Loucy (cell line): ENCODE results near the gene GLRX.

Experiments used
- H2AFZ ChIP-seq: fragments of 200-600 bp; sonication (generic); 2 replicates; pipeline ENCODE4 v1.6.0; 2016; ENCODE audit warnings: antibody characterized with exemption, mild to moderate bottlenecking, low read length, moderate library complexity
- H3F3A ChIP-seq: fragments of 200-600 bp; 2 replicates; pipeline ENCODE4 v1.6.0; 2016; ENCODE audit warnings: antibody characterized with exemption, low read depth, mild to moderate bottlenecking
- H3K27me3 ChIP-seq: fragments of 200-600 bp; sonication (generic); 2 replicates; pipeline ENCODE4 v1.6.1; 2014; ENCODE audit warnings: low read length, mild to moderate bottlenecking; ENCODE audit not compliant: insufficient read depth, poor library complexity, severe bottlenecking
- H3K36me3 ChIP-seq: fragments of 200-600 bp; sonication (generic); 2 replicates; pipeline ENCODE4 v1.6.1; 2016; ENCODE audit warnings: low read length; ENCODE audit not compliant: insufficient read depth
- H3K4me1 ChIP-seq: fragments of 200-600 bp; sonication (generic); 2 replicates; pipeline ENCODE4 v1.5.1; 2014; ENCODE audit warnings: low read length, mild to moderate bottlenecking; ENCODE audit not compliant: insufficient read depth, poor library complexity, severe bottlenecking
- H3K4me2 ChIP-seq: fragments of 200-600 bp; sonication (generic); 2 replicates; pipeline ENCODE4 v1.6.0; 2014; ENCODE audit warnings: antibody characterized with exemption, low read length, low read depth, mild to moderate bottlenecking; ENCODE audit not compliant: poor library complexity, severe bottlenecking
- H3K4me3 ChIP-seq: fragments of 200-600 bp; sonication (generic); 2 replicates; pipeline ENCODE4 v1.5.1; 2014; ENCODE audit warnings: low read length, mild to moderate bottlenecking, mixed read lengths; ENCODE audit not compliant: poor library complexity, severe bottlenecking
- H3K79me2 ChIP-seq: fragments of 200-600 bp; sonication (generic); 2 replicates; pipeline ENCODE4 v1.6.1; 2014; ENCODE audit warnings: low read length; ENCODE audit not compliant: insufficient read depth
- H3K9ac ChIP-seq: fragments of 200-600 bp; sonication (generic); 2 replicates; pipeline ENCODE4 v1.6.0; 2014; ENCODE audit warnings: mild to moderate bottlenecking, low read depth, low read length, moderate library complexity; ENCODE audit not compliant: poor library complexity, severe bottlenecking
- H3K9me2 ChIP-seq: fragments of 200-600 bp; sonication (generic); replicated peaks from 2 replicates; pipeline ENCODE4 v1.6.1; 2016; ENCODE audit warnings: low read depth, low read length, mixed read lengths
- H3K9me3 ChIP-seq: fragments of 200-600 bp; sonication (generic); 2 replicates; pipeline ENCODE4 v1.6.1; 2014; ENCODE audit warnings: mild to moderate bottlenecking, antibody characterized with exemption, low read length, low read depth; ENCODE audit not compliant: insufficient read depth
- H4K20me1 ChIP-seq: fragments of 200-600 bp; sonication (generic); 2 replicates; pipeline ENCODE4 v1.6.0; 2014; ENCODE audit warnings: antibody characterized with exemption, low read length, mild to moderate bottlenecking; ENCODE audit not compliant: insufficient read depth, poor library complexity, severe bottlenecking
- EZH2phosphoT487 ChIP-seq: fragments of 200-600 bp; IDR thresholded peaks from 2 replicates; pipeline ENCODE4 v1.6.1; 2018; ENCODE audit warnings: antibody characterized with exemption, mild to moderate bottlenecking, moderate library complexity, borderline replicate concordance
- TF ChIP-seq, protein P1 (sequence below): fragments of 200-600 bp; sonication (generic); conservative IDR thresholded peaks from 2 replicates; pipeline ENCODE4 v1.5.1; 2014; ENCODE audit warnings: mild to moderate bottlenecking, antibody characterized with exemption, low read length

The GLRX gene

DNA sequence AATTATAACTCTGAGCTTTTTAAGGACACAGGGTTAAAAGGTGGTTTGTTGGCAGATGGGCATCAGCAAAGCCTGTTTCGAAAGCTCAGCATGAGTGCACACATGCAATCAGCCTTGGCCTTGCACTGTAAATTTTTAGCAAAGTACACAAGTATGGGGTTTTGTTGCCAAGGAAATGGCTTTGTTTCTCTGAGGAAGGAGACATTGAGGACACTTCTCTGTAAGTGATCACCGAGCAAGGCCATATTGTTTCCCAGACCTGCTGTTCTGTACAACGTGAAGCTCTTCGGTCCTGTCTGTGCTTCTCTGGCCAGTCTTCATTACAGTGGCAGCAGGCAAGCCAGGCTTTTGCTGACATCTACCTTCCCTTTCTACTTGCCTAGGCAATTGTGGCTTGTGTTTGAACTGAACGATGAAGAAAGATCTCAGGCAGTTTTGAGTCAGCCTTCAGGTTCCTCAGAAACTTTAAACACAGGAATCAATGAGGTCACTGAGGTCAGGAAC lies 27.9 kb upstream of the GLRX start:
- H3K4me1 ChIP-seq, result peaks cover 6% of the 10 kb centered on the region
- no peaks in the 10 kb centered on the region for H3K79me2 ChIP-seq
- no peaks in the 10 kb centered on the region for H4K20me1 ChIP-seq
- no peaks in the 10 kb centered on the region for H3K36me3 ChIP-seq
- no peaks in the 10 kb centered on the region for H3F3A ChIP-seq
- H3K27me3 ChIP-seq, result no peaks in the 10 kb centered on the region
- H3K4me3 ChIP-seq, result no peak overlapping the region
- no peaks in the 10 kb centered on the region for H3K9me3 ChIP-seq
- no peak overlapping the region for H2AFZ ChIP-seq
- H3K4me2 ChIP-seq, result no peak overlapping the region
- H3K9me2 ChIP-seq, result no peaks in the 10 kb centered on the region
- H3K9ac ChIP-seq, result no peak overlapping the region
- TF ChIP-seq, protein P1, sequence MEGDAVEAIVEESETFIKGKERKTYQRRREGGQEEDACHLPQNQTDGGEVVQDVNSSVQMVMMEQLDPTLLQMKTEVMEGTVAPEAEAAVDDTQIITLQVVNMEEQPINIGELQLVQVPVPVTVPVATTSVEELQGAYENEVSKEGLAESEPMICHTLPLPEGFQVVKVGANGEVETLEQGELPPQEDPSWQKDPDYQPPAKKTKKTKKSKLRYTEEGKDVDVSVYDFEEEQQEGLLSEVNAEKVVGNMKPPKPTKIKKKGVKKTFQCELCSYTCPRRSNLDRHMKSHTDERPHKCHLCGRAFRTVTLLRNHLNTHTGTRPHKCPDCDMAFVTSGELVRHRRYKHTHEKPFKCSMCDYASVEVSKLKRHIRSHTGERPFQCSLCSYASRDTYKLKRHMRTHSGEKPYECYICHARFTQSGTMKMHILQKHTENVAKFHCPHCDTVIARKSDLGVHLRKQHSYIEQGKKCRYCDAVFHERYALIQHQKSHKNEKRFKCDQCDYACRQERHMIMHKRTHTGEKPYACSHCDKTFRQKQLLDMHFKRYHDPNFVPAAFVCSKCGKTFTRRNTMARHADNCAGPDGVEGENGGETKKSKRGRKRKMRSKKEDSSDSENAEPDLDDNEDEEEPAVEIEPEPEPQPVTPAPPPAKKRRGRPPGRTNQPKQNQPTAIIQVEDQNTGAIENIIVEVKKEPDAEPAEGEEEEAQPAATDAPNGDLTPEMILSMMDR, result no peak
- TF ChIP-seq EZH2phosphoT487, result no peak

DNA sequence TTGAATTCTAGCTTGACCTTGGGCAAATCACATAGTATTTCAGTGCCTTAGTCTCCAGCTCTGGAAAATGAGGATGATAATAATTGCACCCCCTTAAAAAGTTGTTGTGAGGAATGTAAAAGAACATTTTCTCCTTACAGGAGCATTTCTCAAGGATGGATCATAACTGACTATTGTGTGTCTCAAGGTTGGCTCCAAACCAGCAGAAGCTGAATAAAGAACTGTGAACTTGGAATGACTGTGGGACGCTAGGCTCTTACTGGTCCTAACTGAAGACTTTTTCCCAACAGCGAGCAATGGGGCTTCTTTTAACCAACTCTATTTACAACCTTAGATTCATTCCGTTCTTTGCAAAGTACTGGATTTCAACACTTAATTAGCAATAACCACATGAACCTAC lies 26.2 kb upstream of the GLRX start:
- Histone ChIP-seq H3K9ac (no peak overlapping the region), H3K36me3 (no peaks in the 10 kb centered on the region), H3K27me3 (no peaks in the 10 kb centered on the region), H3K4me3 (no peak overlapping the region), H2AFZ (no peak overlapping the region), H4K20me1 (no peaks in the 10 kb centered on the region), H3K9me3 (no peaks in the 10 kb centered on the region), H3F3A (no peaks in the 10 kb centered on the region), H3K79me2 (no peaks in the 10 kb centered on the region), H3K4me2 (no peak overlapping the region), H3K4me1 (peaks cover 21% of the 10 kb centered on the region), H3K9me2 (no peaks in the 10 kb centered on the region)
- TF ChIP-seq, protein P1, result no peak
- TF ChIP-seq EZH2phosphoT487, result no peak

- Histone ChIP-seq H3K9me3 (no peaks in the 10 kb centered on the region), H3K9ac (no peak overlapping the region), H4K20me1 (no peaks in the 10 kb centered on the region), H3K36me3 (no peaks in the 10 kb centered on the region), H3K4me2 (no peak overlapping the region), H3F3A (no peaks in the 10 kb centered on the region), H3K4me1 (peaks cover 34% of the 10 kb centered on the region), H3K79me2 (no peaks in the 10 kb centered on the region), H3K27me3 (no peaks in the 10 kb centered on the region), H3K4me3 (no peak overlapping the region), H2AFZ (no peak overlapping the region), H3K9me2 (no peaks in the 10 kb centered on the region)
- TF ChIP-seq, protein P1, result no peak
- TF ChIP-seq EZH2phosphoT487, result no peak
Observed at GRCh38 chr5:95847261-95847592, 24.7 kb upstream of the GLRX start.
